Measurements from ENCODE around the gene RXFP3. TPM values are rescaled to one million over a fixed set of nuclear protein-coding genes. Genes with fewer than 3 reads are reported as not detected.

RXFP3 gene
- total RNA-seq, 2 donors from 2014 or later: 0.13 TPM; not detected in 1

GRCh38 chr5:33968211-33969005, 32.2 kb downstream of the RXFP3 start:
- H3K9me3 Mint-ChIP-seq: no peaks in the 10 kb centered on the region
- no peaks in the 10 kb centered on the region for H3K27me3 Mint-ChIP-seq (ENCODE audit: insufficient read depth)
- H3K36me3 Mint-ChIP-seq (ENCODE audit: low read depth): no peaks in the 10 kb centered on the region
- no peak overlapping the region for H3K4me3 ChIP-seq (ENCODE audit: low read length)
- H3K27ac ChIP-seq (ENCODE audit: low read depth, low read length): no peak overlapping the region
- H3K27me3 ChIP-seq (ENCODE audit: control insufficient read depth, insufficient read depth, low read length, poor library complexity, severe bottlenecking): no peaks in the 10 kb centered on the region
- no peak overlapping the region for H3K27ac Mint-ChIP-seq
- no peaks in the 10 kb centered on the region for H3K4me1 ChIP-seq (ENCODE audit: control insufficient read depth, insufficient read depth, low read length)
- DNase-seq: no peak
- TF ChIP-seq CTCF (conservative IDR thresholded peaks at IDR 0.05): no peak
- no peak overlapping the region for H3K9ac ChIP-seq (ENCODE audit: extremely low read depth, low read length, poor library complexity, severe bottlenecking)
- peaks cover 4% of the 10 kb centered on the region for H3K4me1 Mint-ChIP-seq
- no peaks in the 10 kb centered on the region for H3K9me3 ChIP-seq (ENCODE audit: control insufficient read depth, low read length)
- 88 to 100% methylated on average over 2 to 3 of the region's 3 CpGs for WGBS, 2 experiments (ENCODE audit: insufficient coverage in 1 of 2, insufficient read length in 1 of 2)
- H3K4me3 Mint-ChIP-seq: no peak overlapping the region
- no peaks in the 10 kb centered on the region for H3K36me3 ChIP-seq (ENCODE audit: control insufficient read depth, insufficient read depth, low read length)

- WGBS, 2 experiments (ENCODE audit: insufficient coverage in 1 of 2, insufficient read length in 1 of 2): 63 to 77% methylated on average over 6 to 10 of the region's 10 CpGs
- TF ChIP-seq CTCF (conservative IDR thresholded peaks at IDR 0.05): peak; percentile 91
- peak; percentile 66 for DNase-seq
These were observed 33.6 kb downstream of the RXFP3 start for GRCh38 chr5:33969572-33970452.

GRCh38 chr5:33973271-33973670, 37.1 kb downstream of the RXFP3 start:
- Histone ChIP-seq H3K27me3 (ENCODE audit: control insufficient read depth, insufficient read depth, low read length, poor library complexity, severe bottlenecking) (no peaks in the 10 kb centered on the region), H3K27ac (ENCODE audit: low read depth, low read length) (no peak overlapping the region), H3K4me3 (ENCODE audit: low read length) (no peak overlapping the region), H3K9me3 (ENCODE audit: control insufficient read depth, low read length) (no peaks in the 10 kb centered on the region), H3K4me1 (ENCODE audit: control insufficient read depth, insufficient read depth, low read length) (no peaks in the 10 kb centered on the region), H3K9ac (ENCODE audit: extremely low read depth, low read length, poor library complexity, severe bottlenecking) (no peak overlapping the region), H3K36me3 (ENCODE audit: control insufficient read depth, insufficient read depth, low read length) (no peaks in the 10 kb centered on the region)
- no peak overlapping the region for H3K27ac Mint-ChIP-seq
- no peak overlapping the region for H3K4me3 Mint-ChIP-seq
- H3K9me3 Mint-ChIP-seq: no peaks in the 10 kb centered on the region
- no peaks in the 10 kb centered on the region for H3K27me3 Mint-ChIP-seq (ENCODE audit: insufficient read depth)
- H3K4me1 Mint-ChIP-seq: peaks cover 12% of the 10 kb centered on the region
- TF ChIP-seq CTCF (conservative IDR thresholded peaks at IDR 0.05): no peak
- H3K36me3 Mint-ChIP-seq (ENCODE audit: low read depth): no peaks in the 10 kb centered on the region
- no peak for DNase-seq
- 79 to 85% methylated on average over 2 of the region's 2 CpGs for WGBS, 2 experiments (ENCODE audit: insufficient coverage in 1 of 2, insufficient read length in 1 of 2)

More at GRCh38 chr5:33969572-33970452, 33.6 kb downstream of the RXFP3 start:
- Histone ChIP-seq H3K4me3 (ENCODE audit: low read length) (no peak overlapping the region), H3K27me3 (ENCODE audit: control insufficient read depth, insufficient read depth, low read length, poor library complexity, severe bottlenecking) (no peaks in the 10 kb centered on the region), H3K36me3 (ENCODE audit: control insufficient read depth, insufficient read depth, low read length) (no peaks in the 10 kb centered on the region), H3K9me3 (ENCODE audit: control insufficient read depth, low read length) (no peaks in the 10 kb centered on the region), H3K4me1 (ENCODE audit: control insufficient read depth, insufficient read depth, low read length) (no peaks in the 10 kb centered on the region), H3K9ac (ENCODE audit: extremely low read depth, low read length, poor library complexity, severe bottlenecking) (no peak overlapping the region), H3K27ac (ENCODE audit: low read depth, low read length) (no peak overlapping the region)
- Mint-ChIP-seq H3K27me3 (ENCODE audit: insufficient read depth) (no peaks in the 10 kb centered on the region), H3K9me3 (no peaks in the 10 kb centered on the region), H3K27ac (no peak overlapping the region), H3K36me3 (ENCODE audit: low read depth) (no peaks in the 10 kb centered on the region), H3K4me3 (no peak overlapping the region), H3K4me1 (peaks cover 6% of the 10 kb centered on the region)

All from endodermal cell (in vitro differentiated cells).